Stimulated activated CD4-positive, alpha-beta T cell treated with anti-CD3 and anti-CD28 coated beads, Interleukin-1b, Interleukin-23, amount 100 ng/mL, for 48 hours (primary cell): ENCODE measurements around the gene CCDC91.
"Not testable (repeated sequence)": the region's sequence is repeated elsewhere in the genome, so short reads cannot be mapped to it uniquely, and the experiment has no call there.

Source experiments
- DNase-seq: peaks from one replicate; pipeline ENCODE4 v3.0.0-alpha.2; 2020

The CCDC91 gene

DNA sequence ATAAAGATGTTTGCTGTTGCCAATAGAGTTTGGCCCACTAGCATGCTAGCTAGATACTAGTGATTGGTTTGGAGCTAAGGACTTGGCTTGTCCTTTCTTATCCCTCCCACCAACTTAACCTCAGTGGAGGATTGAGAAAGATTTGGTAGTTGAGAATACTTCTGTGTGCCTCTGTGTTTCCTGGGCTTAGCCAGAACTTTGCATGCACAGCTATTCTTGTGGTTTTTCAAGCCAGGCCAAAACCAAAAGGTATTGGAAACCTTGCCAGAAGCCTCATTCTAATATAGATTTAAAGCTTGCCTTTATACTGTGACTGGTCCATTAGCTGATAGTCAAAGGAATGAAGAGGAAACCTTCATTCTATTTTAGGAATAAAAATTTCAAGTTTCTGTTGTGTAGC lies 188.5 kb downstream of the CCDC91 start:
- no peak for DNase-seq

DNA sequence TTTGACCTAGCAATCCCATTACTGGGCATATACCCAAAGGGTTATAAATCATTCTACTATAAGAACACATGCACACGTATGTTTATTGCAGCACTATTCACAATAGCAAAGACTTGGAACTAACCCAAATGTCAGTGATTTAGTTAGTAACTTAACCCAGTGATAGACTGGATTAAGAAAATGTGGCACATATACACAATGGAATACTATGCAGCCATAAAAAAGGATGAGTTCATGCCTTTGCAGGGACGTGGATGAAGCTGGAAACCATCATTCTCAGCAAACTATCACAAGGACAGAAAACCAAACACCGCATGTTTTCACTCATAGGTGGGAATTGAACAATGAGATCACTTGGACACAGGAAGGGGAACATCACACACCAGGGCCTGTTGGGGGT lies 189.5 kb downstream of the CCDC91 start:
- DNase-seq, result not testable (repeated sequence)

DNA sequence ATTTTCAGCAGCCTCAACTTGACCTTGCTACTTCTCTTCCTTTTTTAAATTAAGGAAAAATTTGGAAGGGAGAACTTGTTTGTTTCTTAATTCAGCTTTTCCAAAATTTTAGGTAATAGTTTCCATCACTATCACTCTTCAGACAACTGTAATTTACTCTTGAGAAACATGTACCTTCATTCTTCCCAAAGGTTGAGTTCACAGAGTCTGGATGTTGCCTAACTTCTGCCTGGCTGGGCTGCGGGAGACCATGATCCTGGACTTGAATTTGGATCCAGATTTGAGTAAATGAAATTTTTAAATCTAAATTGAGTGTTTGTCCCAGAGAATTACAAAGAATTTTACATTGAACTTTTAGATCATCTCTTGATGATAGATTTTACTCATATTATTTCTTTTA lies 193.1 kb downstream of the CCDC91 start:
- DNase-seq, result no peak

DNA sequence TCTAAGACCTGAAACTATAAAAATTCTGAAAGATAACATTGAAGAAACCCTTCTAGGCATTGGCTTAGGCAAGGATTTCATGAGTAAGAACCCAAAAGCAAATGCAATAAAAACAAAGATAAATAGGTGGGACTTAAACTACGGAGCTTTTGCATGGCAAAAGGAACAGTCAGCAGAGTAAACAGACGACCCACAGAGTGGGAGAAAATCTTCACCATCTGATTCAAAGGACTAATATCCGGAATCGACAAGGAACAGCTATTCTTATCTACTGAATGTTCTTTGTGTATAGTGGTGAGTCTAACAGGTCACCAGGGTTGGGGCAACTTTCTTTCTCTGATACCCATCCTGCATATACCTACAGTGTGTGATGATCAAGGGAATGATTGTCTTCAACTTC lies 198.6 kb downstream of the CCDC91 start:
- no peak for DNase-seq

DNA sequence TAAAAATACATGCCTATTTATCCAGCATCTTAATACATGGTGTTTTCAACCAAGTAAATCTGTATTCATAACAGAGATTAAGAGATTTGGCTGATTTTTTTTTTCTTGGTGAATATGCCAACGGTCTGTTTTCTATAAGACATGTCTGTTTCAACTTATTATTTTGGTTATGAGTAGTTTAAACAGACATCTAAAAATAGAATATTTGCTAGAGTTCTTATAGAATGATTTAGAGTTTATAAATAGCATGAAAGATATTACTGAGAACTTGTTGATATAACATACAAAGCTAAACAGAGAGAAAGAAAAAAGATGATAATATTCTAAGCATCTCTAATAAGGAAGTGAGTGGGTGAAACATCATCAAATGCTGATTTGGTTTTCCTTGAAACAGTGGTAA lies 199.9 kb downstream of the CCDC91 start:
- no peak for DNase-seq

DNA sequence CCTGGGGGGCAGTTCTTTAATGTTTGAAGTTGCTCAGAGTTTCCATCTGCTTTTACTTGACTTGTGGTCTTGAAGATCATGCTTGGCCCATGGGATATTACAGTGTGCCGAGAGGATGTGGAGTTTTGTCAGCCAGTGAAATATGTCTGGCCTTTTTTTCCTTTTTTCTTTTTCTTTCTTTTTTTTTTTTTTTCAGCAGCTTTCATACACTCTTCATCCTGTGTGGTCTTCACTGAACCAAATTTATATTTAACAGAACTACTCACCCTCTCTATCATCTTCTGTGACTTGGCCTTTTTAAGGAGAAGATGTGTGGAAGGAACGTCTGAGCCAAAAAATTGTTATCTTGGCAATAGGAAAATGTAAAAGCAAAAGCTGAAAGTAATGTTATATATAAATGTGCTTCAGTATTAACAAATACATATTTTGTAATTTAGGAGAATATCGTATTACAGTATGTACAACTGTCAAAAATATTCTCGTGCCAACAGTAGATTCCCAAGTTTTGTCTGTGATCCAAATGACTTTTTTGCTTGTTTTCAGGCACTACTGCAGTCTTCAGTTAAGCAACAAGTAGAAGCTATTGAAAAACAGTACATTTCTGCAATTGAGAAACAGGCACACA lies 200.6 kb downstream of the CCDC91 start:
- DNase-seq, result no peak

DNA sequence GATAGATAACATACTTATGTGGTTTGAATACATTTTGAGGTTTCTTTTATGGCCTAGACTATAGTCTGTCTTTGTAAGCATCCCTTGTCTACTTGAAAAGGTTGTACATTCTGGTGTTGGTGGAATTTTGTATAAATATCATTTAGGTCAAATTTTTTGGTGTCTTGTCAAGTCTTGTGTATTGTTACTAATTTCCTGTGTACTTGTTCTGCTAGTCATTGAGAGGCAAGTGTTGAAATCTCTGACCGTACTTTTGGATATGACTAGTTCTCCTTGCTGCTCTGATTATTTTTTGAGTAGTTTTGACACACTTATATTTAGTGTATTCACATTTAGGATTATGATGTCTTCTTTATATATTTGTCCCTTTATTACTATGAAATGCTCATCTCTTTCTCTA lies 219.6 kb downstream of the CCDC91 start:
- no peak for DNase-seq

GRCh38 chr12:28413460-28414109 lies 223.3 kb downstream of the CCDC91 start:
- DNase-seq, result no peak

- DNase-seq, result no peak
Observed at GRCh38 chr12:28415755-28416154, 225.5 kb downstream of the CCDC91 start.

- no peak for DNase-seq
Observed at GRCh38 chr12:28421374-28421773, 231.1 kb downstream of the CCDC91 start.

GRCh38 chr12:28424965-28425364 lies 234.7 kb downstream of the CCDC91 start:
- DNase-seq, result no peak

DNA sequence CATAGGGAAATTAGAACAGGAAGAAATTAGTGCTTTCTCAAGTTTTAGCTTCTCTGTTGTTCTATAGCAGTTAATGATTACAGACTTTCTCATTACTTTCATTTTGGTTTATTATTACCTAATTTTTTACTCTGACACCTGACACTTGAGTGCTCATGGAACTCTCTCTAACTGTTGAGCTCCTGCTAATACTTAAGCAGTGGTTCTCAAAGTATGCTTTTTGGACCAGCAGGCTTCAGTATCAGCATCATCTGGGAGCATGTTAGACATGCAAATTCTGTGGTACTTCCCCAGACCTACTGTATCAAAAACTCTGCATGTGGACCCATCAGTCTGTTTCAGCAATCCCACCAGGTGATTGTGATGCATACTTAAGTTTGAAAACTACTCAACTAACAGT lies 235.3 kb downstream of the CCDC91 start:
- DNase-seq, result no peak

DNA sequence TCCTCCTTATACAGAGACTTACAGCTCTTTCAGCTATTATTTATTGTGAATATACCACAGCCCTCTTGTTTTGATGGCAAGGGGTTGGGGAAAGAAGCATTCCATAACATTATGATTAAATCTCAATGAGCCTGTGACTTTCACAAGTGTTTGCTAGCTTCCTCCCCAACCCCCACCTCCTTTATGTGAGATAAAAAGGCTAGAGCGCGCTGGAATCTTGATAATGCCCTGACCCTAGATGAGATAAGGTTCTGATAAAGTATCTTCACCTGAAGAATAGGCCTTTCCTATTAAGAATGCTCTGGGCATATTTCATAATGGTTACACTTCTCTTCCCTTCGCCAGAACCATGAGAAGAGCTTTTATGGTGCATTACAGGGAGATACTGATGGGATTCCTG lies 236.8 kb downstream of the CCDC91 start:
- no peak for DNase-seq

- DNase-seq, result no peak
Observed at GRCh38 chr12:28440081-28440608, 249.9 kb downstream of the CCDC91 start.

DNA sequence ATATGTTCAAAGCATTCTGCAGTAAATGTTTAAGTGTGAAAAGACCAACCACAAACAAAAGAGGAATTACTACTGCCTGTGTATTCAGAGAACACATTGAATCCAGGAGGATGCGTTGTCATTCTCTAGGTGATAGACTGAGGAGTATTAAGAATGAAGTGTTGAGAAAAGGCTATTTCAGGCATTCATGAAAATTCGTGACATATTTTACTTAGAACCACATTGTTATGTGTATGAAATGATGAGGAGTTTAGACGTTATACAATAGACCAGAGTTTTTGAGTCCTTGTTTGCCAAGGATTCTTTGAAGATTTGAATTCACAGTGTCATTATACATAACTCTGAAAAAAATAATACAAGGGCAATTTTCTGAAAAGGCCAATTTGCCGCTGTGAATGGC lies 251.8 kb downstream of the CCDC91 start:
- no peak for DNase-seq

DNA sequence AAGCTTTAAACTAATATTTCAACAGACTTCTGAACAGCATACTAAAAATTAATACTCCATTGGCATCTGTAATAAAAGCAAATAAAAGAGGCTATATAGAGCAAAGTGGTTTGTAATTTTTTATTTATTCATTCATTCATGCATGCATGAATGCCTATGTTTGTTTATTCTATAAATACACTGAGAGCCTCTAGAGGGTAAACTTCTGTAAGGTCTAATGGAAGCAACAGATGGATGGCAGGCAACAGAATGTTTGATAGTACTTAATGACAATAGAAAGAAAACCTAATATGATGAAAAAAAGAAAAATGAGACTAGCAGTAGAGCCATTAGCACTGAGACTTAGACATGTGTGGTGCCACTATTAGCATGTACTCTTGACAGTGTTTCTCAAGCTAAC lies 253.1 kb downstream of the CCDC91 start:
- DNase-seq, result no peak

DNA sequence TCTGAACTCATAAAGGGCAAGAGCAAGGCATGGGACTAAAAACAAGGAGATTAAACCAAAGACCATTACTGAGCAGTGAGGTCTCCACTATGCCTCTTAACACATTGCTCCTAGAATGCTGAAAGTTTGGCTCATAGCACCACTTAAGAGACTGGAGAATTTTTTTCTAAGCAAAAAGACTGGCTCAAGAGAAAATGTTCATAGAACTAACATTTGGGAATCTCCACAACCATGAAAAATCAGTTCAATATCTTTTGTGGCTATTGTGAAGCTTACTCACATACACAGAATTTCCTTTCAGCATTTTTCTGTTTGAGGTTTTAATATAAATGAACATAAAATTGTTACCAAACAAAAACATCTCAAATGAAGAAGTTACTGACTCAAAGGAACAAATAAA lies 255.8 kb downstream of the CCDC91 start:
- no peak for DNase-seq

GRCh38 chr12:28453686-28454085 lies 263.4 kb downstream of the CCDC91 start:
- DNase-seq, result no peak

DNA sequence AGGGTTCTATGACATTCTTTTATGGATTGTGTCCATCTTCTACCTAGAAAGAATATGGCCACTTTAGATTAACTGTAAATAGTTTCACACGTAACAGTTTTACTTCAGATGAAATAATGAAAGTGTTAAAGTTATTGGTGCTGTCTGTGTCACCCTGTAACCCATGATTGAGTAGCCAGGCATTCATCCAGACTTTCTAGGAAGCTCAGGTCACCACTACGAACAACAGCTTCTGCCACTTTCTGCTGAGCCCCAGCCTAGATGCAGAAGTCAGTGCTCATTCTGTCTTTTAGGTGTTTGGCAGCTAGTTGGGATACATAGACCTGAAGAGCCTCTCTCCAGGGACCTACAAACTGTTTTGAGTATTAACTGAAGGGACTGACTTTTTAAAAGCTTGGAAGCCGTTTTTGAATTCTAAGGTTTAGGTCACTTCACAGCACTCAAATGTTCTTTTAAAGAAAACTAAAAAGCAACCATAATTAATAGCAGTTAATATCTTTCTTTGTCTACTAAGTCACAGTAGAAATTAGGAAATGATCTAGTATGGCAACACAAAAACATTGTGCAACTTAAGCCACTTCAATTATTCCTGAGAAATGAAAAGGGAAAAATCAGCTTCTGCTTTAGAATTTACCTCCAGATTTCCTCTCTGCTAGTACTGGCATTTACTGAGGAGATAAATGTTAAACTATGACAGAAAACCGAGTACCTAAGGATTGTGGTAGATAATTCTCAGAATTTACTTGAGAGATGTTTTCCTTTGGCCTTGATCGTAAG lies 266.9 kb downstream of the CCDC91 start:
- no peak for DNase-seq

GRCh38 chr12:28457785-28458184 lies 267.5 kb downstream of the CCDC91 start:
- no peak for DNase-seq

DNA sequence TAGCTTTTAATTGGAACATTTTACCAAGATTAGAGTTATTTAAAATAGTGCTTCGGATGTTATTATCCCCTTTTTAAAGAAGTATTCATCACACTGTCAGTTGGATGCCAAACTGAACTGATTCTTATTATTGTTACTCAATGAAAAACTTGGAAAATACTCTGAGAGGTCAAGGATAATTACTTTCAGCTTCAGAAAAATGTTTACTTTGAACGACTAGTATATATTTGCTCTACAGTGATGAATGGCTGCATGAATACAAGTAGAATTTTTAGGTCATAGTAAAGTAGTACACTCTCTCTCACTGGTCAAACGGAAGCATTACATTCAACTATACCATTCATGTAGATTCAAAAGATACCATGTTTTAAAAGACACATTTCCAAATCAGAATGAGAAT lies 269.2 kb downstream of the CCDC91 start:
- no peak for DNase-seq

GRCh38 chr12:28460420-28461130 lies 270.3 kb downstream of the CCDC91 start:
- no peak for DNase-seq

- no peak for DNase-seq
Observed at GRCh38 chr12:28463396-28463795, 273.1 kb downstream of the CCDC91 start.
